ENCODE data around the gene EDDM13.

Gene EDDM13

GRCh38 chr19:56269348-56269747, 3.2 kb upstream of the EDDM13 start (continued):
- TF ChIP-seq POU6F1 (CRISPR knock-in tag; IDR thresholded peaks at IDR 0.05; ENCODE audit: borderline replicate concordance, low read depth) (no peak), OSR1 (CRISPR knock-in tag; IDR thresholded peaks at IDR 0.05) (no peak), BACH2 (CRISPR knock-in tag; IDR thresholded peaks at IDR 0.05; ENCODE audit: borderline replicate concordance) (no peak), ZNF565 (CRISPR knock-in tag; conservative IDR thresholded peaks at IDR 0.05; ENCODE audit: low read depth) (no peak), TSHZ2 (CRISPR knock-in tag; IDR thresholded peaks at IDR 0.05) (no peak), ZNF8 (CRISPR knock-in tag; IDR thresholded peaks at IDR 0.05) (no peak), TOX (CRISPR knock-in tag; IDR thresholded peaks at IDR 0.05; ENCODE audit: borderline replicate concordance) (no peak), ZFP30 (CRISPR knock-in tag; IDR thresholded peaks at IDR 0.05) (no peak)

GRCh38 chr19:56270676-56271075, 1.9 kb upstream of the EDDM13 start:
- TF ChIP-seq CSDC2 (CRISPR knock-in tag; IDR thresholded peaks at IDR 0.05): no peak
- no peak for TF ChIP-seq TSHZ2 (CRISPR knock-in tag; IDR thresholded peaks at IDR 0.05)
- TF ChIP-seq GLIS3 (CRISPR knock-in tag; IDR thresholded peaks at IDR 0.05): no peak
- no peak for TF ChIP-seq SNAI2 (CRISPR knock-in tag; IDR thresholded peaks at IDR 0.05)
- TF ChIP-seq ZFP30 (CRISPR knock-in tag; IDR thresholded peaks at IDR 0.05): no peak
- no peak for TF ChIP-seq ISL1 (CRISPR knock-in tag; IDR thresholded peaks at IDR 0.05)
- ATAC-seq: 0 out of 3 replicates have a peak, but pooled peaks have one; percentile 20

- TF ChIP-seq ZNF8 (CRISPR knock-in tag; IDR thresholded peaks at IDR 0.05) (no peak), PPARA (CRISPR knock-in tag; IDR thresholded peaks at IDR 0.05; ENCODE audit: borderline replicate concordance) (no peak), CREB5 (CRISPR knock-in tag; IDR thresholded peaks at IDR 0.05; ENCODE audit: low read depth) (no peak), GLIS3 (CRISPR knock-in tag; IDR thresholded peaks at IDR 0.05) (no peak), OSR1 (CRISPR knock-in tag; IDR thresholded peaks at IDR 0.05) (no peak), PATZ1 (CRISPR knock-in tag; IDR thresholded peaks at IDR 0.05; ENCODE audit: borderline replicate concordance) (no peak), ZFP30 (CRISPR knock-in tag; IDR thresholded peaks at IDR 0.05) (no peak), ZNF70 (CRISPR knock-in tag; IDR thresholded peaks at IDR 0.05) (no peak), RARB (CRISPR knock-in tag; IDR thresholded peaks at IDR 0.05) (no peak)
- ATAC-seq: no peak
Measured at GRCh38 chr19:56271151-56271550, 1.4 kb upstream of the EDDM13 start.

- peak; percentile 65 for ATAC-seq
- TF ChIP-seq CSRNP3 (CRISPR knock-in tag; IDR thresholded peaks at IDR 0.05) (no peak), PATZ1 (CRISPR knock-in tag; IDR thresholded peaks at IDR 0.05; ENCODE audit: borderline replicate concordance) (no peak), CSDC2 (CRISPR knock-in tag; IDR thresholded peaks at IDR 0.05) (no peak), ZC3H10 (CRISPR knock-in tag; IDR thresholded peaks at IDR 0.05) (no peak), ZNF8 (CRISPR knock-in tag; IDR thresholded peaks at IDR 0.05) (no peak)
Measured at GRCh38 chr19:56273563-56274117, 1.1 kb downstream of the EDDM13 start.

Data from SK-N-SH treated with all-trans-retinoic acid at 6 μM for 48 hours (cell line).